ENCODE data around the gene GRM2.

The GRM2 gene

DNA sequence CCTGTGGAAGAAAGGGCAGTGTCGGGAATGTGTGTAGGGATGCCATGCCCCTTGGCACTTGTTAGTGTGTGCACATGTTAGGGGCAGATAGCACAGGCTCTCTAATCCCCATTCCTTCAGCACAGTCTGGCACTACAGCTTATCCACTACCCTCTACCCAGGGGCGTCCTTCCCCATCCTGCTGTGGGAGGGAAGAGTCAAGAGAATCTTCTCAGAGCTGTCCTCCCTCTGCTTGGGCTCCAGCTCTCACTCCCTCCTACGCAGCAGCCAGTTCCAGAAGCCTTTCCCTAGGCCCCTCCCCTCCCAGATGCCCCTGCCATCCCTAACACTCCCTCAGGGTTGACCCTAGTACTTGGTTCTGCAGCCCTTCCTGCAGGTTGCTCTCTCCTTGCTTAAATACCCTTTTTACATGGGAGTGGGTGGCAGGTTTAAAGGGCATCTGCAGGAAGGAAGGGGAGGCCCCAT is 815 bp upstream of the GRM2 start:
- no peak for DNase-seq (ENCODE audit: low spot score)

GRCh38 chr3:51708216-51708845 is 1.5 kb downstream of the GRM2 start:
- DNase-seq (ENCODE audit: low spot score), result no peak

DNA sequence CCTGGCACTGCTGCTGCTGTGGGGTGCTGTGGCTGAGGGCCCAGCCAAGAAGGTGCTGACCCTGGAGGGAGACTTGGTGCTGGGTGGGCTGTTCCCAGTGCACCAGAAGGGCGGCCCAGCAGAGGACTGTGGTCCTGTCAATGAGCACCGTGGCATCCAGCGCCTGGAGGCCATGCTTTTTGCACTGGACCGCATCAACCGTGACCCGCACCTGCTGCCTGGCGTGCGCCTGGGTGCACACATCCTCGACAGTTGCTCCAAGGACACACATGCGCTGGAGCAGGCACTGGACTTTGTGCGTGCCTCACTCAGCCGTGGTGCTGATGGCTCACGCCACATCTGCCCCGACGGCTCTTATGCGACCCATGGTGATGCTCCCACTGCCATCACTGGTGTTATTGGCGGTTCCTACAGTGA is 2.1 kb downstream of the GRM2 start:
- DNase-seq (ENCODE audit: low spot score), result no peak

GRCh38 chr3:51709675-51710074 is 2.8 kb downstream of the GRM2 start:
- no peak for DNase-seq (ENCODE audit: low spot score)

DNA sequence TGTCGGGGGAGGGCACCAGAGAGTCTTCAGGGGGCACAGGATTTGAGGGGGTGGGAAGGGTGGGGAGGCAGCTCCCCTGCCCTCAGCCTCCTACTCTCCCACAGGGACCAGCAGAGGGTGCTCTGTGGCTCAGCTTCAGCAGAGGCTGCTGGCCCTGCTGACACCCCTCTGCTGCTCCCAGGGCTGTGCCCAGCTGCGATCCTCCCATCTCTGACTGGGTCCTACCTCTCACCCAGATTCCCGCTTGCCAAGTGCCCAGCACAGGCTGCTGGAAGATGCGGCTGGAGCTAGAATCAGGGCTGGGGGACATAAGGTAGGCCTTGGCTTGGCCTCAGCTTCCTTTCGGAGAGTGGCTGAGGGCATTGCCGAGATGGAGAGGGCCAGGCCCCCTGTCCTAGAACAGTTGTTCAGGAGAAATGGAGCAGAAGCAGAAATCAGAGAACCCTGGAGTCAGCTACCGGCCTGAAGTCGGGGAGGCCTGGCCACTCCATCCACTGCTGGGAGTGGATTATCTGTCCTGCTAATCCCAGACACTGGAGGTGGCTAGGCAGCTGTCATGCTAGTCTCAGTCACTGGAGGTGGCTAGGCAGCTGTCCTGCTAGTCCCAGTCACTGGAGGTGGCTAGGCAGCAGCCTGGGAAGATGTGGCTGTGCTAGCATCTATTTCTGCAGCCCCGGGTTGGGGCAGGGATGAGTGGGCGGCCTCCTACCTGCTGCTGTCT is 3.9 kb downstream of the GRM2 start:
- no peak for DNase-seq (ENCODE audit: low spot score)

DNA sequence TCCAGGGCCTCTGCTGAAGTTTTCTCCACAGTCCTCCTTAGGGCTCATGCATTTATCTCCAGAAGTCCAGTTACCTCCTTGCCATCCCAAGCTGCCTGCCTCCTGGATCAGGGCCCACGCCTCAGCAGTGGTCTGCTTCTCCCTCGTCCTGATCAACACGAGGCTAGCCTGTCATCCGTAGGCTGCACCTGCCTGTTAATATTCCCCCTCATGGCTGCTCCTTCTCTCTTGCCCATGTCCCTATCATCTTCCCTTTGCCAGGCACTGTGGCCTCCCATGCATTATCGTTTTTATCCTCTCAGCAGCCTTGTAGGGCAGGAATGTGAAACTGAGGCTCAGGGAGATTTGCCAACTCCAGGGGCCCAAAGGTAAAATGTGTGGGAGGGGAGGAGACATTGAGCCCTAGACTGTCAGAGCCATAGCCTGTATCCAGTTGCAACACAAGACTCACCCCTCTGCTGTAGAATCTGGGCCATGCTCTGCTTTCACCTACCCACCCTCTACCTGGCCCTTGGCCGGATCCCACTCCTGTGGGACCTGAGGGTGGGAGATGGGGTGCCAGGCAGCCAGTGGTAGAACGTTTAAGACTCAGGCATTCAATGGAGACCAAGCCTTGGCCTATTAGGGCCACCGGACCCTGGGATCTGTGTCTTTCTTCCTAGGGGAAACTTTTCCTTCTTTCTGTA is 4.6 kb downstream of the GRM2 start:
- no peak for DNase-seq (ENCODE audit: low spot score)

- no peak for DNase-seq (ENCODE audit: low spot score)
Measured at GRCh38 chr3:51712038-51712420, 5.2 kb downstream of the GRM2 start.

DNA sequence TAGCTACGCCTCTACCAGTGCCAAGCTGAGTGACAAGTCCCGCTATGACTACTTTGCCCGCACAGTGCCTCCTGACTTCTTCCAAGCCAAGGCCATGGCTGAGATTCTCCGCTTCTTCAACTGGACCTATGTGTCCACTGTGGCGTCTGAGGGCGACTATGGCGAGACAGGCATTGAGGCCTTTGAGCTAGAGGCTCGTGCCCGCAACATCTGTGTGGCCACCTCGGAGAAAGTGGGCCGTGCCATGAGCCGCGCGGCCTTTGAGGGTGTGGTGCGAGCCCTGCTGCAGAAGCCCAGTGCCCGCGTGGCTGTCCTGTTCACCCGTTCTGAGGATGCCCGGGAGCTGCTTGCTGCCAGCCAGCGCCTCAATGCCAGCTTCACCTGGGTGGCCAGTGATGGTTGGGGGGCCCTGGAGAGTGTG is 5.7 kb downstream of the GRM2 start:
- no peak for DNase-seq (ENCODE audit: low spot score)

DNA sequence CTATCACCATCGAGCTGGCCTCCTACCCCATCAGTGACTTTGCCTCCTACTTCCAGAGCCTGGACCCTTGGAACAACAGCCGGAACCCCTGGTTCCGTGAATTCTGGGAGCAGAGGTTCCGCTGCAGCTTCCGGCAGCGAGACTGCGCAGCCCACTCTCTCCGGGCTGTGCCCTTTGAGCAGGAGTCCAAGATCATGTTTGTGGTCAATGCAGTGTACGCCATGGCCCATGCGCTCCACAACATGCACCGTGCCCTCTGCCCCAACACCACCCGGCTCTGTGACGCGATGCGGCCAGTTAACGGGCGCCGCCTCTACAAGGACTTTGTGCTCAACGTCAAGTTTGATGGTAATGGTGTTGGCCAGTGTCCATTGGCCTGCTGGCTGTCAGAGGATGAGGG is 6.1 kb downstream of the GRM2 start:
- no peak for DNase-seq (ENCODE audit: low spot score)

DNA sequence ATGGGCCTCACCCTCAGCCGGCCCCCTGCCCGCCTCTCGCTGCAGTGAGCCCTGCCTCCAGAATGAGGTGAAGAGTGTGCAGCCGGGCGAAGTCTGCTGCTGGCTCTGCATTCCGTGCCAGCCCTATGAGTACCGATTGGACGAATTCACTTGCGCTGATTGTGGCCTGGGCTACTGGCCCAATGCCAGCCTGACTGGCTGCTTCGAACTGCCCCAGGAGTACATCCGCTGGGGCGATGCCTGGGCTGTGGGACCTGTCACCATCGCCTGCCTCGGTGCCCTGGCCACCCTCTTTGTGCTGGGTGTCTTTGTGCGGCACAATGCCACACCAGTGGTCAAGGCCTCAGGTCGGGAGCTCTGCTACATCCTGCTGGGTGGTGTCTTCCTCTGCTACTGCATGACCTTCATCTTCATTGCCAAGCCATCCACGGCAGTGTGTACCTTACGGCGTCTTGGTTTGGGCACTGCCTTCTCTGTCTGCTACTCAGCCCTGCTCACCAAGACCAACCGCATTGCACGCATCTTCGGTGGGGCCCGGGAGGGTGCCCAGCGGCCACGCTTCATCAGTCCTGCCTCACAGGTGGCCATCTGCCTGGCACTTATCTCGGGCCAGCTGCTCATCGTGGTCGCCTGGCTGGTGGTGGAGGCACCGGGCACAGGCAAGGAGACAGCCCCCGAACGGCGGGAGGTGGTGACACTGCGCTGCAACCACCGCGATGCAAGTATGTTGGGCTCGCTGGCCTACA is 8.5 kb downstream of the GRM2 start:
- DNase-seq (ENCODE audit: low spot score), result no peak

- no peak for DNase-seq (ENCODE audit: low spot score)
Measured at GRCh38 chr3:51715977-51716294, 9.1 kb downstream of the GRM2 start.

DNA sequence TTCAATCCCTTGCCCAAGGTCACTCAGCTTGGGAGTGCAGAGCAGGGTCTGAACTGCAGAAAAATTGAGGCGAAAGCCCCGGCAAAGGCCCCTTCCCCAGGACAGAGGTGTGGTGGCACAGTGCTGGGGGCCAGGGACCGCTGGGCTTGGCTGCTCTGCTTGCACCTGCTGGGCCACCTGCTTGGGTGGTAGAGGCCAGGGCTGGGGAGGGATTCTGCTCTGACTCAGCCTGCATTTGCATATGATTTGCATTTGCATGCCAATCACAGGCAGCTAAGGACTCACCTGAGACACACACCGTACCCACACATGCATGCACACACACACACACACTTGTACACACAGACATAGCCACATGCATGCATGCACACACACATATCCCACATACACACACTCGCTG is 9.9 kb downstream of the GRM2 start:
- no peak for DNase-seq (ENCODE audit: low spot score)

DNA sequence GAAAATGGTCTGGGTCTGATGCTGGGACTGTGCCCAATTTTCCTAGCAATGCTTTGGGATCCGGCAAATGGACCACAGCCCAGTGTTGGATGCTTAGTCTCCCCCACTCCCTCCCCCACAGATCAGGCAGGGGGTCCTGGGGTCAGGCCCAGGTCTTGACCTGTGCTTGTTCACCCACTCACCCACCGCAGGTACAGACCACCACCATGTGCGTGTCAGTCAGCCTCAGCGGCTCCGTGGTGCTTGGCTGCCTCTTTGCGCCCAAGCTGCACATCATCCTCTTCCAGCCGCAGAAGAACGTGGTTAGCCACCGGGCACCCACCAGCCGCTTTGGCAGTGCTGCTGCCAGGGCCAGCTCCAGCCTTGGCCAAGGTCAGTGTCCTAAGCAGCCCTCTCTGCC is 10.6 kb downstream of the GRM2 start:
- no peak for DNase-seq (ENCODE audit: low spot score)

- DNase-seq (ENCODE audit: low spot score), result no peak
Measured at GRCh38 chr3:51717947-51718346, 11.1 kb downstream of the GRM2 start.

- peak; percentile 37 for DNase-seq (ENCODE audit: low spot score)
Measured at GRCh38 chr3:51718547-51719409, 11.9 kb downstream of the GRM2 start.

GRCh38 chr3:51719410-51720025 is 12.7 kb downstream of the GRM2 start:
- no peak for DNase-seq (ENCODE audit: low spot score)

DNA sequence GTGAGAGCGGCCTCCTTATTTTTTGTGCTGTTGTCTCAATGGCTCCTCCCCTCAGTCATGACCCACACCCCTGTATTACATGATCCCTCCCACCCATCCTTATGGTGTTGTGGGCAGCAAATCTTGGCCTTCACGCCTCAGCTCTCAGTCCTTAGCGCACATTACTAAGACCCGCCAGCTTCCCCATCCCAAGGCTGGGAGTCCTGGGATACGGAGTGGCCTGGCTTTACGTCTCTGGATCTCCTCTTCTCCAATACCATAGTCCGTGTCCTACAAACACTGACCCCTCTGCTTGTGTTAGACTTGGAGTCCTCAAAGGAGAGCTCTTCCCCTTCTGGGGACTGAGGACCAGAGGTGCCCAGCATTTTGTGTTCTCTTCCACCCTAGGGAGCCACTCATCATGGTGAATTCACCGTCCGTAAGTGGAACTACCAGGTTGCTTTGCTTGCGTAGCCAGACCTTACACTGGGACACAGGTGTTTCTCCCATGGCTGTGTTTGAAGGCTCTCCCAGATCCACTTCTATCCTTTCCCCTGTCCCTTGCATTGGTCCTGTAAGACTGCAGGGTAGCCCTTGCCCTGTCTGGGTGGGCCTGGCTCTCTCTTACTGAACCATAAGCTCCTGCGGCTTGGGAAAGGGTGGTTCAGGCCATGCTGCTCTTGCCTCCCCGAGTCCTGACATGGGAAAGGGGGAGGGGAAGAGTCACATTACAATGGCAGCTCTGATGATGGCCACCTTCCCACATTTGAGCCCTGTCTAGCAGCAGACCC is 13.6 kb downstream of the GRM2 start:
- no peak for DNase-seq (ENCODE audit: low spot score)

DNA sequence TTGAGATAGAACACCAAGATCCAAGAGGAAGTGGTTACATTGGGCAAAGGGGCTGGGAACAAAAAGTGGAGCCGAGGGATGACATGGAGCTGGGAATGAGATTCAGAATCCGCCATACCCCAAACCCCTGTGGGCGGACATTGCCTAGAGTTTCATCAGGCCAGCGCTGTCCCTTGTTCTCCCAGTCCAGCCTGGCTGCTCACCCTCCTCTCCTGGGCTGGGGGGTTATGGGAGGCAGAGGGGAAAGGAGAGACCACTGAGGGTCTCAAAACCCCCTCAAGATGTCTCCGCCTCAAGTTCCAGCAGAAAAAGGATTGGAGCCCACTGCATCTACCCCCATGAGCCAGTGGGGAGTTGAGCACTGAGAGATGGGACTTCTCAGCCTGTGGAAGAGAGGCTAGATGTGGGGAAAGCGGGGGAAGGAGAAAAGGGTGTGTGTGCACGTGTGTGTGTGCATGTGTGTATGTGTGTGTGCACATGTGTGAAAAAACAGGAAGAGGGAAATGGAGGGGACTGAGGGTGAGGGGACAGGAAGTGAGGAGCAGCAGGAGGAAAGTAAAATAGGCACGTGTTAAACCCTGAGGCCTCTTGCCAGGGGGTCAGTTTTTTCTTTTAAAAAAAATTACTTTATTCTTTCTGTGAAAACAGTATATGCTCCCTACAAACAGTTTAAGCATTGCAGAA is 14.3 kb downstream of the GRM2 start:
- DNase-seq (ENCODE audit: low spot score), result no peak

DNA sequence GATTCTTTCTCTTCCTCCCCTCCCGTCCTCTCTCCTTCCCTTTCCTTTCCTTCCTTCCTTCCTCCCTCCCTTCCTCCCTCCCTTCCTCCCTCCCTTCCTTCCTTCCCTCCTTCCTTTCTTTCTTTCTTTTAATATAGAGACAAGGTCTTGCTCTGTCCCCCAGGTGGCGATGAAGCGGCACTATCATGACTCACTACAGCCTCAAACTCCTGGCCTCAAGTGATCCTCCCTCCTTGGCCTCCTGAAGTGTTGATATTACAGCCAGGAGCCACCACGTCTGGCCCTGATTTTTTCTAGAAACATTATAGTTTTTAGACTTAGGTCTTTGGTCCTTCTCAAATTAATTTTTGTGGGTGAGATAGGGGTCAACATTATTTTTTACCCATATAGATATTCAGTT is 15.5 kb downstream of the GRM2 start:
- DNase-seq (ENCODE audit: low spot score), result no peak

- no peak for DNase-seq (ENCODE audit: low spot score)
Measured at GRCh38 chr3:51727500-51727899, 20.6 kb downstream of the GRM2 start.

Measured in globus pallidus (tissue), 1 donor.